DND-41 (cell line): ENCODE measurements around the gene DAAM2.

ENCODE experiments used
- CTCF ChIP-seq: IDR thresholded peaks from 2 replicates; pipeline ENCODE4 v1.5.1; 2012; ENCODE audit warnings: borderline replicate concordance, low read length, moderate library complexity, mild to moderate bottlenecking; ENCODE audit not compliant: poor library complexity, severe bottlenecking; ENCODE audit errors: extremely low read depth
- EZH2 ChIP-seq: IDR thresholded peaks from 3 replicates; pipeline ENCODE4 v1.6.1; 2012; ENCODE audit warnings: borderline replicate concordance, low read depth, mild to moderate bottlenecking, moderate library complexity, low read length, inconsistent platforms; ENCODE audit not compliant: severe bottlenecking

- TF ChIP-seq CTCF = no peak
- TF ChIP-seq EZH2 = no peak
Observed at GRCh38 chr6:39947611-39948068, 155.5 kb downstream of the DAAM2 start.
